ENCODE results near the gene VMAC. TPM values are rescaled to one million over a fixed set of nuclear protein-coding genes. Genes with fewer than 3 reads are reported as not detected.

The VMAC gene
- total RNA-seq, 1 donor from 2014 or later: 3.9 TPM

- no peaks in the 10 kb centered on the region for H3K9me3 Mint-ChIP-seq (ENCODE audit: unreplicated experiment)
- Histone ChIP-seq H3K4me3 (ENCODE audit: insufficient read depth, low read depth, low read length) (no peak overlapping the region), H3K4me2 (ENCODE audit: low read length) (peak overlapping the region; percentile 70)
These were observed 47.7 kb downstream of the VMAC start for GRCh38 chr19:5952193-5953029.

GRCh38 chr19:5953030-5953589 lies 48.4 kb downstream of the VMAC start:
- peaks cover 23% of the 10 kb centered on the region for H3K4me1 ChIP-seq (ENCODE audit: insufficient read depth, low read length)
- H4K20me1 ChIP-seq (ENCODE audit: insufficient read depth, low read length): peaks cover 97% of the 10 kb centered on the region
- H3K9me3 Mint-ChIP-seq (ENCODE audit: unreplicated experiment): no peaks in the 10 kb centered on the region
- H2AFZ ChIP-seq (ENCODE audit: low read depth, low read length): no peak overlapping the region
- H3K79me2 ChIP-seq (ENCODE audit: insufficient read depth, low read length): peaks cover 94% of the 10 kb centered on the region
- H3K36me3 Mint-ChIP-seq (ENCODE audit: low read depth, unreplicated experiment): peaks cover 18% of the 10 kb centered on the region
- peak overlapping the region; percentile 34 for H3K4me3 Mint-ChIP-seq (ENCODE audit: unreplicated experiment)
- peak overlapping the region; percentile 58 for H3K27ac ChIP-seq (ENCODE audit: low read depth, low read length)
- H3K9ac ChIP-seq (ENCODE audit: low read length): peak overlapping the region; percentile 37
- H3K4me2 ChIP-seq (ENCODE audit: low read length): peak overlapping the region; percentile 70
- peaks cover 47% of the 10 kb centered on the region for H3K4me1 Mint-ChIP-seq (ENCODE audit: low read depth, unreplicated experiment)
- DNase-seq (ENCODE audit: low read depth) (peak; percentile 34), FAIRE-seq (peak; percentile 52)
- peaks cover 6% of the 10 kb centered on the region for H3K36me3 ChIP-seq (ENCODE audit: insufficient read depth, low read length)
- H3K27ac Mint-ChIP-seq (ENCODE audit: unreplicated experiment): peak overlapping the region; percentile 79
- TF ChIP-seq CTCF (IDR thresholded peaks at IDR 0.05; ENCODE audit: insufficient read depth, low read depth, low read length) (no peak), EZH2 (IDR thresholded peaks at IDR 0.05; ENCODE audit: insufficient read depth, low read length) (no peak)
- H3K27me3 Mint-ChIP-seq (ENCODE audit: low read depth, unreplicated experiment): no peaks in the 10 kb centered on the region
- H3K9me3 ChIP-seq (ENCODE audit: insufficient read depth, low read depth, low read length): no peaks in the 10 kb centered on the region
- H3K27me3 ChIP-seq (ENCODE audit: insufficient read depth, low read length): no peaks in the 10 kb centered on the region
- no peak overlapping the region for H3K4me3 ChIP-seq (ENCODE audit: insufficient read depth, low read depth, low read length)

More at GRCh38 chr19:5952193-5953029, 47.7 kb downstream of the VMAC start:
- Mint-ChIP-seq H3K4me3 (ENCODE audit: unreplicated experiment) (no peak overlapping the region), H3K36me3 (ENCODE audit: low read depth, unreplicated experiment) (peaks cover 24% of the 10 kb centered on the region), H3K4me1 (ENCODE audit: low read depth, unreplicated experiment) (peaks cover 48% of the 10 kb centered on the region), H3K27ac (ENCODE audit: unreplicated experiment) (peak overlapping the region; percentile 79), H3K27me3 (ENCODE audit: low read depth, unreplicated experiment) (no peaks in the 10 kb centered on the region)
- H3K27ac ChIP-seq (ENCODE audit: low read depth, low read length): no peak overlapping the region
- H2AFZ ChIP-seq (ENCODE audit: low read depth, low read length): no peak overlapping the region
- H3K9ac ChIP-seq (ENCODE audit: low read length): no peak overlapping the region
- no peak for DNase-seq (ENCODE audit: low read depth)
- H3K27me3 ChIP-seq (ENCODE audit: insufficient read depth, low read length): no peaks in the 10 kb centered on the region
- peaks cover 96% of the 10 kb centered on the region for H4K20me1 ChIP-seq (ENCODE audit: insufficient read depth, low read length)
- no peak for FAIRE-seq
- peaks cover 93% of the 10 kb centered on the region for H3K79me2 ChIP-seq (ENCODE audit: insufficient read depth, low read length)
- peaks cover 28% of the 10 kb centered on the region for H3K4me1 ChIP-seq (ENCODE audit: insufficient read depth, low read length)
- H3K36me3 ChIP-seq (ENCODE audit: insufficient read depth, low read length): peaks cover 6% of the 10 kb centered on the region
- TF ChIP-seq EZH2 (IDR thresholded peaks at IDR 0.05; ENCODE audit: insufficient read depth, low read length) (no peak), CTCF (IDR thresholded peaks at IDR 0.05; ENCODE audit: insufficient read depth, low read depth, low read length) (no peak)
- H3K9me3 ChIP-seq (ENCODE audit: insufficient read depth, low read depth, low read length): no peaks in the 10 kb centered on the region
